Endothelial cell (in vitro differentiated cells): ENCODE measurements around the gene KCNH3. TPM values are rescaled to one million over a fixed set of nuclear protein-coding genes. Genes with fewer than 3 reads are reported as not detected.

Experiments
- DNase-seq: peaks from one replicate; pipeline ENCODE4 v3.0.0; 2021; ENCODE audit warnings: low spot score
- H3K27ac Mint-ChIP-seq: one replicate; pipeline ENCODE4 v1.8.0; 2021; ENCODE audit warnings: mixed read lengths, inconsistent platforms; ENCODE audit not compliant: unreplicated experiment
- H3K27me3 Mint-ChIP-seq: one replicate; pipeline ENCODE4 v1.8.0; 2021; ENCODE audit warnings: mild to moderate bottlenecking, moderate library complexity, mixed read lengths, inconsistent platforms; ENCODE audit not compliant: unreplicated experiment
- H3K36me3 Mint-ChIP-seq: one replicate; pipeline ENCODE4 v1.8.0; 2021; ENCODE audit warnings: mild to moderate bottlenecking, low read depth, mixed read lengths, inconsistent platforms; ENCODE audit not compliant: unreplicated experiment
- H3K4me1 Mint-ChIP-seq: one replicate; pipeline ENCODE4 v1.8.0; 2021; ENCODE audit warnings: mild to moderate bottlenecking, mixed read lengths, inconsistent platforms; ENCODE audit not compliant: unreplicated experiment
- H3K4me3 Mint-ChIP-seq: one replicate; pipeline ENCODE4 v1.8.0; 2021; ENCODE audit warnings: mild to moderate bottlenecking, mixed read lengths, inconsistent platforms; ENCODE audit not compliant: unreplicated experiment
- H3K9me3 Mint-ChIP-seq: one replicate; pipeline ENCODE4 v1.8.0; 2021; ENCODE audit warnings: mixed read lengths, inconsistent platforms; ENCODE audit not compliant: unreplicated experiment
- CTCF ChIP-seq: fragments of 200-600 bp; sonication (generic); IDR thresholded peaks from one replicate; pipeline ENCODE4 v1.5.0; 2021; ENCODE audit warnings: antibody characterized with exemption; ENCODE audit not compliant: unreplicated experiment
- total RNA-seq: library from RNA; stranded (reverse); fragmentation: NEBNext Ultra II Directional; extraction: Animal tissue kit (Norgen Biotek cat#: 25700); gene quantifications from one replicate; pipeline ENCODE4 v1.2.1, GENCODE V29; 2021; ENCODE audit not compliant: unreplicated experiment

Gene KCNH3
- total RNA-seq, 1 donor from 2014 or later = 0.15 TPM

DNA sequence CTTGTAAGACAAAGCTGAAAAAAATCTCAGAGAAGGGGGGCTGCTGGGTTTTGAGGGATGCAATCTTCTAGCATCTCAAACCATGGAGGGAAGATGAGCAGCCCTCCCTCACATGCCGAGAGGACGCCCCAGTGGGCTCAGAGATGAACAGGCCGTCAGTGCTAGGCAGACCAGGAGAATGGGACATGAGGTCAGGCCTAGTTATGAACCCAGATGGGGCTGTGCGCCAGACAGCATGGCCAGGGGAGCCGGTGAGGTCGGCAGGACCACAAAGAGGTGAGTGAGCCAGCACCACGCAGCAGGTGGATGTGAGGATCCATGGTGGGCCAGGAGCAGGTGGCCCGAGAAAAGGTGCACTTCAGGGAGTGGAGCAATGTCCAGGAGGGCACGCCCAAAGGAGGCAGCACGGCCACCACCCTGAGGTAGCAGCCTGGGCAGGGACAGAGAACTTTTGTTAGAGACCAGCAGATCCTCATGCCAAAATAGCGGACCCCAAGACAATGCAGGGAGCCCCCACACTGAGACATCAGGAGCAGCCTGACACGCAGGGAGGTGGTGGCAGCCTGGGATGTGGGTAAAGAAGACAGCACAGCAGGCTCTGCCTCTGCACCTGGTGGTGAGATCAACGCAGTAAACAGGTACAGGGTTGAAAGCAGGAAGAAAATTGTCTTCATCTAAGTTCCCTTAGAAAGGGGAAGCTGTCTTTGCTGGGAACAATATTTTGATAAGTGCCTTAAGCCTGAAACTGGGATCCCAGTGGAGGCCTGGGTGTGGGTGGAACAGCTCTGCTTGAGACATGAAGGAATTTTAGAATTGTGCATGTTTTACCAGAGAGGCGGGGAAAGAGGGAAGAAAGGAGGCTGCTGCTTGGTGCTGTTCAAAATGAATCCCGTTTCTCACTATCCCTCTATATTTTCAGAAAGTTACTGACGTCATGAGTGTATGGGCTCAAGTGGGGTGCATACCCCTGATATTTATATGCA, 46.9 kb downstream of the KCNH3 start:
- Mint-ChIP-seq H3K4me1 (peaks cover 14% of the 10 kb centered on the region), H3K36me3 (peaks cover 16% of the 10 kb centered on the region), H3K27ac (no peak overlapping the region), H3K27me3 (peaks cover 8% of the 10 kb centered on the region), H3K4me3 (peak overlapping the region; percentile 71), H3K9me3 (no peaks in the 10 kb centered on the region)
- no peak for DNase-seq
- no peak for TF ChIP-seq CTCF

DNA sequence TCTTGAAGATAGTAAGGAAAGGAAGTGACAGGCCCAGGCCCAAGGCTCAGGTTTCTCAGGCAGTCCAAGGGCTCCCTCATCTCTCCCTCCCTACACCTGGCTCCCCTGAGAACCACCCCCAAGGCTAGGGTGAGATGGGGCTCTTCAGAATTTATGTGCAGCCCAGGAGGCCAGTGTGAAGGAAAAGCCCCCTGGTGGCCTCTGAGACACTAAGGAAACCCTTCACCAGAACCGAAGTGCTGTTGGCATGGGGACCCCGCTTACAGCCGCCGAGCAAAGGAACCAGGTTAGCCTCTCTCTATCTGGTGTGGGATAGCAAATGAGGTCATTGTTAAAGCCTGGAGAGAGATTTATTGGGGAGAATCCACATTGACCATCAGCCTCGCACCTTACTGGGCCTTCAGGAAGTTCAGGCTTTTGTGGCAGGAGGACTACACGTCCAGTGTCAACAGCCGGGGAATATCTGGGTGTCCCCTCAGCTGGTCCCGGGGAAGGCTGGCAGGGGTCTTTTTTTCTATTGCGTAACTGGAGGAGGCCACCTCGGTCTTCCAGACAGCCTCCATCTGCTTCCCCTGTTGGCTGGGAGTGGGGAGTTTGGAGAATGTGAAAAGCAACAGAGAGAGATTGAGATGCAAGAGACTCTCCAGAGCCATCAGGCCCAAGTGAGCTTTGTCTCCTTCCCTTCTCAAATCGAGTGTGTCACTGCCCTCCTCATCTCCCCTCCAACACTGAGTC, 48.5 kb downstream of the KCNH3 start:
- TF ChIP-seq CTCF = no peak
- peaks cover 14% of the 10 kb centered on the region for H3K4me1 Mint-ChIP-seq
- no peak for DNase-seq
- no peak overlapping the region for H3K27ac Mint-ChIP-seq
- peaks cover 6% of the 10 kb centered on the region for H3K27me3 Mint-ChIP-seq
- no peaks in the 10 kb centered on the region for H3K9me3 Mint-ChIP-seq
- H3K4me3 Mint-ChIP-seq = no peak overlapping the region
- H3K36me3 Mint-ChIP-seq = peaks cover 16% of the 10 kb centered on the region

- Mint-ChIP-seq H3K4me3 (no peak overlapping the region), H3K36me3 (peaks cover 15% of the 10 kb centered on the region), H3K9me3 (no peaks in the 10 kb centered on the region), H3K27ac (peak overlapping the region; percentile 24), H3K27me3 (peaks cover 6% of the 10 kb centered on the region), H3K4me1 (peaks cover 14% of the 10 kb centered on the region)
- TF ChIP-seq CTCF = no peak
- no peak for DNase-seq
Observed at GRCh38 chr12:49588281-49588680, 49.5 kb downstream of the KCNH3 start.

DNA sequence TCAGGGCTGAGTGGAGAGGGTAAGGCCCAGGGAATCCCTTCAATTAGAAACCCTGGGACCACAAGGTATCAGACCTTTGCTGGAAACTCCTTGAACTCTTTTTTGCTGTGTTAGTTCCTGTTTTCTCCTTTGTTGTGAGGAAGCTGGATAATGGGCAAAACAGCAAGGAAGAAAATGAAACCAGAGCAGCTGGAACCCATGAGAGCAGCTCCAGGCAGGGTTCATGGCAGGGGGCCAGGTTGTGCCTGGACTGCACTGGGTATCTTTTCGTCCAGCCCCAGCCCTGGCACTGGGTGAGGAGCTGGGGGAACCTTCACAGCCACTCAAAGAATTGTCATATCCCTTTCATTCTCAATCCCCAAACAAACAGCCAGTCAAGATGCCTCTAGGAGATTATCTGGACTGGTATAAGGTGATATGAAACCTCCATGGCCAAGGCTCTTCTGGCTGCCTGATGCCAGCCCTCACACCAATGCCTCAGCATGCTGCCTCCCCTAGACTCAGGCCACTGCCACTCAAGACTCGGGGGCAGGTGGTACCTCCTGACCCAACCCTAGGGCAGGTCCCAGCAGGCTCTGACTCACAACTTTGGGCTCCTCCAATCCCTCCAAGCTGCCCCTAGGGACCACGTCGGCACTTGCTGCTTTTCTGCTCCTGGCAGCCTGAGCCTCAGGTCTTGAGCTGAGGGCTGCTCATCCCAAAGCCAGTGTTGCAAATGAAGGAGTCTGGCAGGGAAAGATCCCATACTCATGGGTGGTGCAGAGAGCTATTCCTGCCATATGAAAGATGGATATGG, 50.1 kb downstream of the KCNH3 start:
- peaks cover 6% of the 10 kb centered on the region for H3K27me3 Mint-ChIP-seq
- peaks cover 14% of the 10 kb centered on the region for H3K4me1 Mint-ChIP-seq
- DNase-seq = no peak
- H3K36me3 Mint-ChIP-seq = peaks cover 11% of the 10 kb centered on the region
- peak overlapping the region; percentile 24 for H3K27ac Mint-ChIP-seq
- H3K9me3 Mint-ChIP-seq = no peaks in the 10 kb centered on the region
- no peak for TF ChIP-seq CTCF
- no peak overlapping the region for H3K4me3 Mint-ChIP-seq
